Gastrocnemius medialis (tissue), 4 donors: ENCODE results near the gene CXCL12. TPM values are rescaled to one million over a fixed set of nuclear protein-coding genes. Genes with fewer than 3 reads are reported as not detected.

Experiments
- ATAC-seq, 2 donors: fragments of 150-250 bp; one replicate each; pipeline ENCODE4 v1.9.1; 2016
- DNase-seq, 2 donors: peaks; one replicate each; pipeline ENCODE4 v3.0.0-alpha.2; 2019
- H3K27ac ChIP-seq, 4 donors: fragments of 200-600 bp; sonication (generic); 1 replicate in 1 of 4; 2 replicates in 3 of 4; pipeline ENCODE4 v1.5.1; 2016 to 2018; ENCODE audit warnings: mild to moderate bottlenecking in 2 of 4, moderate library complexity in 1 of 4
- H3K27me3 ChIP-seq, 3 donors: fragments of 200-600 bp; sonication (generic) in 2 of 3; 1 replicate in 1 of 3; 2 replicates in 2 of 3; pipeline versions ENCODE4 v1.5.1 to v1.6.0; 2016 to 2019; ENCODE audit warnings: mild to moderate bottlenecking in 1 of 3, moderate library complexity in 1 of 3
- H3K36me3 ChIP-seq, 2 donors: fragments of 200-600 bp; sonication (generic) in 1 of 2; one replicate each; pipeline ENCODE4 v1.5.1; 2017 to 2018
- H3K4me1 ChIP-seq, 2 donors: fragments of 200-600 bp; sonication (generic) in 1 of 2; one replicate each; pipeline ENCODE4 v1.5.1; 2016 to 2017; ENCODE audit warnings: mild to moderate bottlenecking in 2 of 2
- H3K4me3 ChIP-seq, 4 donors: fragments of 200-600 bp; sonication (generic) in 3 of 4; 1 replicate in 1 of 4; 2 replicates in 3 of 4; pipeline ENCODE4 v1.5.1; 2016 to 2019; ENCODE audit warnings: mild to moderate bottlenecking in 2 of 4
- H3K9me3 ChIP-seq, 3 donors: fragments of 200-600 bp; sonication (generic) in 2 of 3; 1 replicate in 1 of 3; 2 replicates in 2 of 3; pipeline ENCODE4 v1.5.1; 2016 to 2019
- CTCF ChIP-seq, 5 experiments: fragments of 450-650 bp in 3 of 5; fragments of 200-600 bp in 2 of 5; sonication (generic) in 2 of 5; IDR thresholded peaks in 4 of 5; conservative IDR thresholded peaks in 1 of 5; 1 replicate in 4 of 5; 2 replicates in 1 of 5; pipeline ENCODE4 v1.5.1; 2016 to 2019; ENCODE audit warnings: antibody characterized with exemption in 5 of 5, mild to moderate bottlenecking in 3 of 5, moderate library complexity in 3 of 5
- POLR2A ChIP-seq, 2 donors: fragments of 450-650 bp; IDR thresholded peaks; one replicate each; pipeline ENCODE4 v1.6.1; 2017; ENCODE audit warnings: antibody characterized with exemption in 2 of 2, mild to moderate bottlenecking in 2 of 2, moderate library complexity in 2 of 2
- in situ Hi-C, 4 donors: fragments of 200-750 bp; cut with MboI; loops; one replicate each; pipeline versions ENCODE4 v1.15.0 to v1.8.0; 2017; ENCODE audit warnings: low sequenced_read_pairs in 4 of 4
- intact Hi-C: fragments of 100-400 bp; cut with DNase I; formaldehyde crosslinking; loops from one replicate; pipeline ENCODE4 v1.15.1; 2023; ENCODE audit warnings: low total_unique reads
- total RNA-seq, 4 donors: library from RNA; depleted of rRNA; stranded (reverse); fragments of >200 nt; gene quantifications; one replicate each; pipeline versions ENCODE4 v1.1.0 to v1.2.3, GENCODE V29; 2016

The CXCL12 gene
- total RNA-seq, 4 donors from 2014 or later: 8.6 to 22.0 (median 18.0) TPM

GRCh38 chr10:44425466-44425865, 40.6 kb upstream of the CXCL12 start:
- H3K27ac ChIP-seq: no peak overlapping the region
- intact Hi-C loops: no loop called here
- DNase-seq (no peak), ATAC-seq (no peak)
- no peaks in the 10 kb centered on the region for H3K36me3 ChIP-seq
- H3K27me3 ChIP-seq: no peaks in the 10 kb centered on the region
- no peaks in the 10 kb centered on the region for H3K4me1 ChIP-seq
- H3K9me3 ChIP-seq: no peaks in the 10 kb centered on the region
- H3K4me3 ChIP-seq: no peak overlapping the region
- TF ChIP-seq CTCF (IDR thresholded peaks at IDR 0.05 in 4 of 5, conservative IDR thresholded peaks at IDR 0.05 in 1 of 5) (no peak), POLR2A (IDR thresholded peaks at IDR 0.05) (no peak)
- in situ Hi-C loops: no loop called here

- TF ChIP-seq CTCF (IDR thresholded peaks at IDR 0.05 in 4 of 5, conservative IDR thresholded peaks at IDR 0.05 in 1 of 5) (no peak), POLR2A (IDR thresholded peaks at IDR 0.05) (no peak)
- no peaks in the 10 kb centered on the region for H3K9me3 ChIP-seq
- no peak for DNase-seq
- H3K27ac ChIP-seq: no peak overlapping the region
- H3K27me3 ChIP-seq: no peaks in the 10 kb centered on the region
- no peak overlapping the region for H3K4me3 ChIP-seq
- in situ Hi-C loops (no loop called here), intact Hi-C loops (no loop called here)
- no peaks in the 10 kb centered on the region for H3K4me1 ChIP-seq
- no peaks in the 10 kb centered on the region for H3K36me3 ChIP-seq
- no peak for ATAC-seq
Observed at GRCh38 chr10:44424957-44425356, 40.1 kb upstream of the CXCL12 start.

- ATAC-seq (no peak), DNase-seq (no peak)
- in situ Hi-C loops (no loop called here), intact Hi-C loops (no loop called here)
- H3K27ac ChIP-seq: no peak overlapping the region
- no peak overlapping the region for H3K4me3 ChIP-seq
- H3K9me3 ChIP-seq: no peaks in the 10 kb centered on the region
- H3K27me3 ChIP-seq: no peaks in the 10 kb centered on the region
- no peaks in the 10 kb centered on the region for H3K36me3 ChIP-seq
- TF ChIP-seq POLR2A (IDR thresholded peaks at IDR 0.05): no peak
- no peak for TF ChIP-seq CTCF (IDR thresholded peaks at IDR 0.05 in 4 of 5, conservative IDR thresholded peaks at IDR 0.05 in 1 of 5)
- H3K4me1 ChIP-seq: no peaks in the 10 kb centered on the region
Observed at GRCh38 chr10:44424298-44424697, 39.4 kb upstream of the CXCL12 start.

GRCh38 chr10:44422570-44423101, 37.7 kb upstream of the CXCL12 start:
- intact Hi-C loops: no loop called here
- ATAC-seq: no peak
- in situ Hi-C loops: no loop called here

More at GRCh38 chr10:44422570-44423101, 37.7 kb upstream of the CXCL12 start:
- TF ChIP-seq POLR2A (IDR thresholded peaks at IDR 0.05) (no peak), CTCF (IDR thresholded peaks at IDR 0.05 in 4 of 5, conservative IDR thresholded peaks at IDR 0.05 in 1 of 5) (no peak)
- Histone ChIP-seq H3K9me3 (no peaks in the 10 kb centered on the region), H3K4me3 (no peak overlapping the region), H3K36me3 (no peaks in the 10 kb centered on the region), H3K4me1 (no peaks in the 10 kb centered on the region), H3K27ac (no peak overlapping the region), H3K27me3 (no peaks in the 10 kb centered on the region)
- no peak for DNase-seq
